ENCODE data around the gene BOLA2B.
"Not testable (repeated sequence)": the region's sequence is repeated elsewhere in the genome, so short reads cannot be mapped to it uniquely, and the experiment has no call there.

BOLA2B gene

GRCh38 chr16:30184891-30185682 is 8.4 kb downstream of the BOLA2B start:
- in situ Hi-C loops (cut with MboI; ENCODE audit: low sequenced_read_pairs), result no loop called here

GRCh38 chr16:30184096-30184890 is 9.2 kb downstream of the BOLA2B start:
- in situ Hi-C loops (cut with MboI; ENCODE audit: low sequenced_read_pairs), result no loop called here

DNA sequence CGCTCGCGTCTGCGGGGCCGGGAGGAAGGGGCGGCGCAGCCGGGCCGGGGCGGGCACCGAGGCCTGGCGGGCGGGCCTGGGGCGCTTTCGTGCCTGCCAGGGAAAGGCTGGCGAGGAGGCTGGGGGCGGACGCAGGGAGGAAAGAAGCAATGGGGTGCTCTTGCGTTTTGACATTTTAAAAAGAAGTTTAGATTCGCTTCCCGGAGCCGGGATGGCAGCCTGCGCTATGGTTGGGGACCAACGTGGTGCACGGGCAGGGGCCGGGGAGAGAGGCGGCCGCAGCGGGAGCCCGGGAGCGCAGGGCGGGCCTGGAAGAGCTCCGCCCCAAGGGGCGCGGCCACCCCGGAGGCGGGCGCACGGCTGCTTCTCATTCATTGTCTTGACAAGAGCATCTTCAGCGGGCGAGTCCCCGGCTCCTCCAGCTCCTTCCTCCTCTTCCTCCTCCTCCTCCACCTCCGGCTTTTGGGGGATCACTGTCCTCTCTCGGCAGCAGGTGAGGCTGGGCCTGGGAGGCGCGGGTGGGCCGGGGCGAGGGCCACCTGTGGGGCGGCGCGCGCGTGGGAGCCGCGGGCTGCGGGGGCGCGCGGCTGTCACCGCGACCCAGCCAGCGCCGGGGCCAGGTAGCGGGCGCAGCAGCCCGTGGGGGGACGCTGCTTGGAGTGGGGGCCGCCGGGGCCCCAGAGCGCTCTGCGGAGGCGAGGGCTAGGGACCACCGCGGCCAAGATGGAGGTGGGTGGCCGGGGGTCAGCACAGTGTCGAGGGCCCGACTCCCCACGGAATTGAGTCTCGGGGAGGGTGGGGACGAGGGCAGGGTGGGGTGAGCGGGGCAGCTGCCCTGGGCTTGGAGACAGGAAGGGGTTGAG is 10.0 kb downstream of the BOLA2B start, which contains the start of gene CORO1A:
TSS of gene CORO1A (plus strand) at position 370 of the 863 bp plus-strand sequence. CDS start 1,608 bp downstream, outside the sequence.
- in situ Hi-C loops (cut with MboI; ENCODE audit: low sequenced_read_pairs), result no loop called here

DNA sequence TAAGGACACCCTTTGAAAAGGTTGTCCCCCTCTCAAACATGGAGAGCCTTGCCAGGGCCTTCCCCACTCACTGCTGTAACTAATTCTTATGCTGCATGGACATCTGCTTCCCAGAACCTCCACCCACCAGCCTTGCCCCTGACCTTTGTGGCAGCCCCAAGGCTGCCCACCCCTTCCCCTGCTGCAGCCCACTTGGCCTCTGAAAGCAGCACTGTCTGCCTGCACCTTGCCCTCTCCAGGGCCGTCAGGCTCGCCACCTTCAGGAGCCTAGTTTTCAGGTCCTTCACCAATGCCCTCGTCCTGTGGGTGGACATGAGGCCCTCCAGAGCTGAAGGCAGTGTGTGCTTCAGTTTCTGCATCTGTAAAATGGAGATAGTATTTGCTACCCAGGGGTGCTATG is 12.7 kb downstream of the BOLA2B start:
- in situ Hi-C loops (cut with MboI; ENCODE audit: low sequenced_read_pairs), result no loop called here

DNA sequence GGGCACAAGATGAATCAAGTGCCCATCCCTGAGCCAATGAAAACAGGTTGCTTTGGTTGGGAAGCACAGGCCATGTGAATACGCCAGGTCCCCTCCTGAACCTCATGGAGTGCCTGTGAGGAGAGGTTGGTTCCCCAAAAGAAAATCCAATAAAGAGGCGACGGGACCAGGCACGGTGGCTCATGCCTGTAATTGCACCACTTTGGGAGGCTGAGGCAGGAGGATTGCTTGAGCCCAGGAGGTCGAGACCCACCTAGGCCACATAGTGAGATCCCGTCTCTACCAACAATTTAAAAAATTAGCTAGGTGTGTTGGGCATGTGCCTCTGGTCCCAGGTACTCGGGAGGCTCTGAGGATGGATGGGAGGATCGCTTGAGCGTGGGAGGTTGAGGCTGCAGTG is 13.5 kb downstream of the BOLA2B start:
- in situ Hi-C loops (cut with MboI; ENCODE audit: low sequenced_read_pairs), result no loop called here

DNA sequence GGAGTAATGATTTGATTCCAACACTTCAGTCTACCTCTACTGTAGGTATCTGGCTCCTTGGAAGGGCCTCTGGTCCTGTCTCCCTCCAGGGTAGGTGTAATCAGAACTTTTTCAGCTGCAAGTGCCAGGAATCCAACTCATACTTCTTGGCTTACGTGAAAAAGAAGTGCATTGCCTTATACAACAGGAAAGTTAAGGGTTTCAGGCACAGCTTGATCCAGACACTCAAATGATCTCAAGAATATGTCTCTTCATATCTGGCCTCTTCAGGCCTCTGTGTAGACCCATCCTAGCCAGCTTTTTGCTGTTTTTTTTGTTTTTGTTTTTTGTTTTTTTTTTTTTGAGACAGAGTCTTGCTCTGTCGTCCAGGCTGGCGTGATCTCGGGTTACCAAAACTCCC is 14.3 kb downstream of the BOLA2B start:
- in situ Hi-C loops (cut with MboI; ENCODE audit: low sequenced_read_pairs), result no loop called here

GRCh38 chr16:30176876-30177275 is 16.6 kb downstream of the BOLA2B start:
- in situ Hi-C loops (cut with MboI; ENCODE audit: low sequenced_read_pairs), result not testable (repeated sequence)

DNA sequence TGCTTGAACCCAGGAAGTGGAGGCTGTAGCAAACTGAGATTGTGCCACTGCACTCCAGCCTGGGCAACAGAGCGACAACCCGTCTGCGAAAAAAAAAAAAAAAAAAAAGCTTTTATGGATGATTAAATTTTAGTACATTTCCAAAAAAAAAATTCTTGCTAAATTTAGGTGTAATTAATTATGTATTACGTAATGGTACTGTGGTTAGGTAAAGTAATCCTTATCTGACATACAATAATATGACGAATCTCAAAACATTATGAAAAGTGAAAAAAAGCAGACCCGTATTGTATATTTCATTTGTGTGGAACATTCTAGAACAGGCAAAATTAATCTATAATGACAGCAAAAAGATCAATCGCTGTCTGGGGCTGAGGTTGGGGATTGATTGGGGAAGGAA is 20.4 kb downstream of the BOLA2B start:
- in situ Hi-C loops (cut with MboI; ENCODE audit: low sequenced_read_pairs), result no loop called here

DNA sequence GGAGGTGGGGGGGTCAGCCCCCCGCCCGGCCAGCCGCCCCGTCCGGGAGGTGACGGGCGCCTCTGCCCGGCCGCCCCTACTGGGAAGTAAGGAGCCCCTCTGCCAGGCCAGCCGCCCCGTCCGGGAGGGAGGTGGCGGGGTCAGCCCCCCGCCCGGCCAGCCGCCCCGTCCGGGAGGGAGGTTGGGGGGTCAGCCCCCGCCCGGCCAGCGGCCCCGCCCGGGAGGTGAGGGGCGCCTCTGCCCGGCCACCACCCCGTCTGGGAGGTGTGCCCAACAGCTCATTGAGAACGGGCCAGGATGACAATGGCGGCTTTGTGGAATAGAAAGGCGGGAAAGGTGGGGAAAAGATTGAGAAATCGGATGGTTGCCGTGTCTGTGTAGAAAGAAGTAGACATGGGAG is 23.3 kb downstream of the BOLA2B start:
- in situ Hi-C loops (cut with MboI; ENCODE audit: low sequenced_read_pairs), result not testable (repeated sequence)

- in situ Hi-C loops (cut with MboI; ENCODE audit: low sequenced_read_pairs), result not testable (repeated sequence)
These were observed 24.1 kb downstream of the BOLA2B start for GRCh38 chr16:30169416-30169815.

DNA sequence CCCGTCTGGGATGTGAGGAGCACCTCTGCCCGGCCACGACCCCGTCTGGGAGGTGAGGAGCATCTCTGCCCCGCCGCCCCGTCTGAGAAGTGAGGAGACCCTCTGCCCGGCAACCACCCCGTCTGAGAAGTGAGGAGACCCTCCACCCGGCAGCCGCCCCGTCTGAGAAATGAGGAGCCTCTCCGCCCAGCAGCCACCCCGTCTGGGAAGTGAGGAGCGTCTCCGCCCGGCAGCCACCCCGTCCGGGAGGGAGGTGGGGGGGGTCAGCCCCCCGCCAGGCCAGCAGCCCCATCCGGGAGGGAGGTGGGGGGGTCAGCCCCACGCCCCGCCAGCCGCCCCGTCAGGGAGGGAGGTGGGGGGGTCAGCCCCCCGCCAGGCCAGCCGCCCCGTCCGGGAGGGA is 24.7 kb downstream of the BOLA2B start:
- in situ Hi-C loops (cut with MboI; ENCODE audit: low sequenced_read_pairs), result not testable (repeated sequence)

- in situ Hi-C loops (cut with MboI; ENCODE audit: low sequenced_read_pairs), result no loop called here
These were observed 27.1 kb downstream of the BOLA2B start for GRCh38 chr16:30166202-30166902.

DNA sequence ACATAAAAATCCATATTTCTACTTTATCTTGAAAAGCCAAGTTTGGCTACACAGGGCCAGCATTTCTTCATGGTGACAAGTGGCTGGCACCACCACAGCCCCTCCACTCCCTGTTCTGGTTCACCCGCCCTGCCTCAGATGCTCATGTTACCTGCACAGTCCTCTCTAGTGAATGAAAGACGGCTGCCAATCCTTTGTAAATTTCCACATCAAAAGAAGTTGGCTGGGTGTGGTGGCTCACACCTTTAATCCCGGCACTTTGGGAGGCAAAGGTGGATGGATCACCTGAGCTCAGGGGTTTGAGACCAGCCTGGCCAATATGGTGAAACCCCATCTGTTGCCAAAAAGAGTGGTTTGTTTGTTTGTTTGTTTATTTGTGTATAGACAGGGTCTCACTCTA is 29.9 kb downstream of the BOLA2B start:
- in situ Hi-C loops (cut with MboI; ENCODE audit: low sequenced_read_pairs), result no loop called here

DNA sequence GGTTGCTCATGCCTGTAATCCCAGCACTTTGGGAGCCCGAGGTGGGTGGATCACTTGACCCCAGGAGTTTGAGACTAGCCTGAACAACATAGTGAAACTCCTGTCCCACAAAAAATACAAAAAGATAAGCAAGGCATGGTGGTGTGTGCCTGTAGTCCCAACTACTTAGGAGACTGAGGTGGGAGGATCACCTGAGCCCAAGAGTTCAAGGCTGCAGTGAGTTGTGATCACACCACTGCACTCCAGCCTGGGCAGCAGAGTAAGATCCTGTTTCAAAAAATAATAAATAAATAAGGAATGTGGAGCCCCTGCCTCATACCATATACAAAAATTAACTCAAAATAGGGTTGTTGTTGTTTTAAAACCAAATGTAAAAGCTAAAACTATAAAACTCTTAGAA is 36.3 kb downstream of the BOLA2B start:
- in situ Hi-C loops (cut with MboI; ENCODE audit: low sequenced_read_pairs), result no loop called here

DNA sequence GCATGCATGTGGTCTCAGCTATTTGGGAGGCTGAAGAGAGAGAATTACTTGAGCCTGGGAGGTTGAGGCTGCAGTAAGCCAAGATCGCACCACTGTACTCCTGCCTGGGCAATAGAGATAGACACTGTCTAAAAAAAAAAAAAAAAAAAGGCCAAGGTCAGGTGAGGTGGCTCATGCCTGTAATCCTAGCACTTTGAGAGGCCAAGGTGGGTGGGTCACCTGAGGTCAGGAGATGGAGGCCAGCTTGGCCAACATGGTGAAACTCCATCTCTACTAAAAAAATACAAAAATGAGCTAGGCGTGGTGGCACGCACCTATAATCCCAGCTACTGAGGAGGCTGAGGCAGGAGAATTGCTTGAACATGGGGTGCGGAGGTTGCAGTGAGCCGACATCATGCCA is 38.3 kb downstream of the BOLA2B start:
- in situ Hi-C loops (cut with MboI; ENCODE audit: low sequenced_read_pairs), result no loop called here

- in situ Hi-C loops (cut with MboI; ENCODE audit: low sequenced_read_pairs), result no loop called here
These were observed 40.9 kb downstream of the BOLA2B start for GRCh38 chr16:30152517-30152916.

- in situ Hi-C loops (cut with MboI; ENCODE audit: low sequenced_read_pairs), result no loop called here
These were observed 42.4 kb downstream of the BOLA2B start for GRCh38 chr16:30151091-30151490.

GRCh38 chr16:30149250-30149930 is 44.1 kb downstream of the BOLA2B start:
- in situ Hi-C loops (cut with MboI; ENCODE audit: low sequenced_read_pairs), result no loop called here

- in situ Hi-C loops (cut with MboI; ENCODE audit: low sequenced_read_pairs), result no loop called here
These were observed 45.5 kb downstream of the BOLA2B start for GRCh38 chr16:30147843-30148510.
